Measurements from ENCODE around the gene ACSF3.
A peak's percentile ranks its signal among the peaks of the same experiment; 100 is the strongest.
"Not testable (repeated sequence)": the region's sequence is repeated elsewhere in the genome, so short reads cannot be mapped to it uniquely, and the experiment has no call there.

ACSF3 gene

GRCh38 chr16:89163297-89163696 is 69.6 kb downstream of the ACSF3 start:
- DNase-seq: no peak

GRCh38 chr16:89164436-89164835 is 70.8 kb downstream of the ACSF3 start:
- no peak for DNase-seq

DNA sequence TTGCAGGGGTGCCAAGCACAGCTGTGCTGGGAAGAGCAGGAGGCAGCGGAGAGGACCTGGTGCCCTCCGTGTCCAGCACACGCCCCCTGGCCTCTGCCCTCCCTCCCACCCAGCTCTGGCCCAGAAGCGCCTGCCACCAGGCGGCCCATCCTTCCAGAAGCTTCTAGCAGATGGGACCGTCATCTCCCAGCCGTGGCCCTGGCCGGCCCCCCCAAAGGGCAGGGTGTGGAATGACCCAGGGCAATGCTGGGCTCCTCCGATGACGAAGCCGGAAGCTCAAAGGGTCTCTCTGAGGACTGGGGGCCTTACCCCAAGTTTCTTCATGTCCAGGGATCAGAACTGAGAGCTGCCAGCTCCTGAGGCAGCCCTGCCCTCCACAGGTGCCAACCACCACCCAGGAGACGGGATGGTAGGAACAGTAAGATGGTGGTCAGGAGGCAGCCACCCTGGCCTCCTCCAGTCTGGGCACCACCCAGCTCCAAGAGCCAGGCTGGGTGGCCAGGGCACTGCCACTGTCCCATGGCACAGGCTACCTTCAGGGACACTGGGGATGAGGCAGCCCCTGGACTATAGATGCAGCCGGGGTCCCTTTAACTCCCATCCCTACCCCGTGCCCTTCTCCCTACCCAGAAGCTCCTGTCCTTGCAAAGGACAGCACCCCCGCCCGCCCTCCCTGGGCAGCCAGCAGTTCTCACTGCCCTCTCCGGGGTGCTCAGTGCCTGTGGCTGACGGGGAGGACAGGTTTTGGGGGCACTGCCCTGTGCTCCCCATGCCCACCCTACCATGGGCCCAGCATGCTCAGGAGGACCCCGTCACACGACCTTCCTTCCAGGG is 71.4 kb downstream of the ACSF3 start:
- no peak for DNase-seq

- DNase-seq: not testable (repeated sequence)
Observed at GRCh38 chr16:89165681-89165979, 72.0 kb downstream of the ACSF3 start.

- DNase-seq: no peak
Observed at GRCh38 chr16:89166696-89167424, 73.2 kb downstream of the ACSF3 start.

- DNase-seq: peak; percentile 80
Observed at GRCh38 chr16:89167425-89167941, 73.8 kb downstream of the ACSF3 start.

- DNase-seq: no peak
Observed at GRCh38 chr16:89168381-89169189, 74.9 kb downstream of the ACSF3 start.

GRCh38 chr16:89169778-89170177 is 76.1 kb downstream of the ACSF3 start:
- no peak for DNase-seq

GRCh38 chr16:89170346-89171215 is 76.9 kb downstream of the ACSF3 start:
- DNase-seq: peak; percentile 83

DNA sequence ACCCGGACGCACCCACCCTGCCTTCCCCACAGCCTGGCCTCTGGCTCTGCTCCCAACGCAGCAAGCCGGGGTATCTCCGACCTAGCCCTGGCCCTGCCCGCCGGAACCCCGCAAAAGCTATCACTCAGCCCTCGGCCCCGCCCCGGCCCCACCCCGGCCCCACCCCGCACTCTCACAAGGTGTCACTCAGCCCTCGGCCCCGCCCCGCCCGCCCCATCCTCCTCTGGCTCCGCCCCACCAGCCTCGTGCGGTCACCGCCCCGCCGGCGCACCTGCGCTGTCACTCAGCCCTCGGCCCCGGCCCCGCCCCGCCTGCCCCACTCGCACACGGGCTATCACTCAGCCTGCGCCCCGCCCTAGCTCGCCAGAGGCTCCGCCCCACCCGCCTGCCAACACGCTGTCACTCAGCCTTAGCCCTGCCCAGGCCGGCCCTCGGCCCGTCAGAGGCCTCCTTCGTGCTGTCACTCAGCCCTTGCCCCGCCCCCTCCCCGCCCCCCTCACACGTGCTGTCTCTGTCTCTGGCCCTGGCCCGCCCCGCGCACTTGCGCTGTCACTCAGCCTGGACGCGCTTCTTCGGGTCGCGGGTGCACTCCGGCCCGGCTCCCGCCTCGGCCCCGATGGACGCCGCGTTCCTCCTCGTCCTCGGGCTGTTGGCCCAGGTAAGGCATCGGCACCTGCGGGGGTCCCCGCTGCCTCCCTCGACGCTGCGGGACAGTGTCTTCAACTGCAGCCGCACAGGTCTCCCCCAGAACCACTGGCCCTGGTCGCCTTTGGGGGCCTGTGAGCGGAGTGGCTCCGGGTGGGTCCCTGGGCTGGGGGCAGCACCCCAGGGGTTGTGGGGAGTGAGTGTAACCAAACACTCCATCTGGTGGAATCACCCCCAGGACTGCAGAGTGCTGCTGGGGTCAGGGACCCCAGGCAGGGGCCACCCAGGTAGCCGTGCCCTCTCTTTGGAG is 77.8 kb downstream of the ACSF3 start, which contains the start of gene CDH15:
Gene CDH15, plus strand, starts transcription at position 533 of the 955 bp plus-strand sequence. Its CDS starts 84 bp downstream, at position 617.
- DNase-seq: peak; percentile 96

DNA sequence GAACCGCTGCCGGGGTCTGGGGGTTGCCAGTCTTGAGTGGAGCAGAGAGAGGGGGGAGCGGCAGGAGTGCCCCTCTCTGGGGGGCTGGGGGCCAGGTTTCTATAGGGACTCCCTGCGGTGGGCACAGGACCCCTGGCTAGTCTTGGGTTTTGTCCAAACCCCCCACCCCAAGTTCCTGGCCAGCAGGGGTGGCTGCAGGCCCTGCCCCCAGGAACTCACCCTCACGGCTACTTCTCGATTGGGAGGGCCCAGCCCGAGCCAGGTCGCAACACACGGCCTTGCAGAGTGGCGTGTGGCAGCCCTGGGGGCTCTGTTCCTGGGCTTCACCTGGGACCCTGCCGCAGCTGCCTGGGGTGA is 78.5 kb downstream of the ACSF3 start:
- DNase-seq: no peak

DNA sequence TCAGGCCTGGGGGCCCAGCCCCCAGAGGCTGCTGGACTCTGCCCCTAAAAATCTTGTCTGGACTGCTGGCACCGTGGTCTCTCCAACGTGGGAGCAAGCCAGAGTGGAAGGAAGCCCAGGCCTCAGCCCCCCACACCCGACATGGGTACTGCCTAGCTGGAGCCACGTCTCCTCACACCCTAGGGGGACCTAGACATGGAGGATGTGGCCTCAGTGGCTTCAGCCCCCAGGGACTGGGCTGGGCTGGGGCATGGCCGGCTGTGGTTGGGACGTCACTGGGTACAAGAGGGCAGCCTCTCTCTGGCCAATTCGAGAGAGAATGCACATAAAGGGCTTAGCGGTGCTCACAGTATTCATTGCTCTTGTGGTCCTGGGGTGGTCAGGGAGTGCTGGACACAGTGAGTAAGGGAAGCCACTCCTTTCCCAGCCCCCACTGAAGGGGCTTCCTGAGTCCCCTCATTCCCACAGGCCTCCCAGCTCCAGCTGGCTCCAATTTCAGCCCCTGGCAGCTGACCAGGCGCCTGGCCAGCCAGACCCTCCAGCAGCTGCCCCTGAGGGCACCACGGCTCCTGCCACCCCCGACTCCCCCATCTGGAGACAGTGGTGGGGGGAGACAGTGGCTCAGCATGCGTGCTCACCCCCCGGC is 79.0 kb downstream of the ACSF3 start:
- no peak for DNase-seq

DNA sequence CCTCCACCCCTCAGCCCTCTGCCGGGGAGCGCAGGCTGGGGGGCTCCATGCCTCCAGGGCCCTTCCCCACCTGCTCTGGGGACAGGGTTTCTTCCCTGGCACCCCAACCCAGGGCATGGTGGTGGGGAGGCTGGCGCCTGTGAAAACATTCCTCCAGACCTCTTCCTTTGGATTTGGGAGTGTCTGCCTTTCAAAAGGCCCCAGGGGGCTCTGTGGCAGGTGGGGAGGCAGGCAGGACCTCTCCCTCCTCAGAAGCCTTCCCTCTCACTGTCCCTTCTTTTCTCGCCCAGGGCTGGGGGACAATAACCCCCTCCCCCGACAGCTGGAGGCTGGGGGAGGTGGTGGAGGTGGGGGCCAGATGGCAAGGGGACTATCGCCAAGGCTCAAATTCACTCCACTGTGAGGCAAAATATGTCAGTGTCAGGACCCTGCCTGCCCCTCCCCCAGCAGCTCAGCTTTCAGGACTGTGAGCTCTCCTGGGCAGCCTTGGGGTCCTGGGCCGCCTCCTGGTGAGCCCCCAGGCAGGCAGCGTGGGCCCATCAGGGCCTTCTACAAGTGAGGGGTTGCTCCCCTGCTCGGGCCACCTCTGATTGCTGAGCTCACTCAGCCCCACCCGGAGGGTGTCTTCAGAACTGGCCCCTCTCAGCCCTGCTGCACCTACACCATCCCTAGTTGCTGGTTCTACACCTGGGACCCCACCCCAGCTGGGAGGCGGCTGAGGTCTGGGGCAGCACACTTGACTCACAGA is 79.7 kb downstream of the ACSF3 start:
- no peak for DNase-seq

DNA sequence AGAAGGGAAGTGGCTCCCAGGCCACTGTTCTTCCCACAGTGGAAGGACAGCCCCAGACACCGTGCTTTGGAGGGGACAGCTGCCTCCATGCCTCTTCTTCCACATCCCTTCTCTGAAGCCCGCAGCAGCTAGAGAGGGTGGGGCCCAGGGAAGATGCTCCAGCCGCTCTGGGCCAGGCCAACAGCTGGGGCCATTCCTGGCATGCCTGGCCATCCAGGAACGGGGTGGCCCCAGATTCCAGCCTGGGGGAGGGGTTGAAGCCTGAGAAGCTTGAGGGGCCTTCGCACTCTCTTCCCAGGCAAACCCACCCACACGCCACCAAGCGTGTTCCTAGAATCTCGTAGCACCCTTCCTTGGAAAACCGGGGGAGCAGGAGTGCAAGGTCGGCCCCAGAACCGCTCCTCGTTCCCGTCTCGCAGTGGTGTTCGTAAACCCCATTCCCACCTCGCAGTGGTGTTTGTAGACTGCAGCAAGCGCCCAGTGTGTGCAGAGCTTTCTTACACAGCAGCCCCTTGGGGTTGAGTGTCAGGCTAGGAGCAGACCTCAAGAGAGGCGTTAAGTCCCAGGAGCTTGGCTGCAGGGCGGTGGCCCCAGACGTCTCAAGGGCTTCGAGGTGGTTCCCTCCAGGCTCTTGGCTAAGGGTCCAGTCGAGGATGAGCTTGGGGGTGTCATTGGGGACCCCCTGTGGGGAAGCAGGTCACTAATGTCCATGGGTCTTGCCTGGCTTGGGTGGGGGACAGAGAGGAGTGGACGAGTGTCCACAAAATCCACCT is 80.6 kb downstream of the ACSF3 start:
- no peak for DNase-seq

GRCh38 chr16:89174877-89175276 is 81.2 kb downstream of the ACSF3 start:
- DNase-seq: no peak

- no peak for DNase-seq
Observed at GRCh38 chr16:89175280-89176146, 81.9 kb downstream of the ACSF3 start.

- no peak for DNase-seq
Observed at GRCh38 chr16:89176147-89176690, 82.6 kb downstream of the ACSF3 start.

DNA sequence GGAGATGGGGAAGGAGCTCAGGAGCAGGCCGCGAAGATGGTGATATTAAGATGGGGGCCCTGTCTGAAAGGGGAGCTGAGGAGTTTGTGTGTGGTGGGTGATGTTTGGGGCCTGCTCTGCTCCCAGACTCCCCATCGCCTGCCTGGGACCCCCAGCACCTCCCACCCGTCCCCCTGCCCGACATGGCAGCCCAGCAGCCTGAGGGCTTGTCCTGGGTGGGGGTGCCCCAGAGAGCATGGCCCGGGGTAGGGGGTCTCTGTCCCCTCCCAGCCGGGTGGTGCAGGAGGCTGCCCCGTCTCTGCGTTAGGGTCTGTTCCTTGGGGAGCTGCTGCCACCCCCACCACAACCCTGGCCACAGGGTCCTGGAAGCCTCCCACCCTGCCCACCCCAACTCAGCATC is 83.1 kb downstream of the ACSF3 start:
- no peak for DNase-seq
